ENCODE results near the gene IRAK3.
"Not testable (repeated sequence)": the region's sequence is repeated elsewhere in the genome, so short reads cannot be mapped to it uniquely, and the experiment has no call there.

The IRAK3 gene

GRCh38 chr12:66228462-66228861 lies 39.4 kb downstream of the IRAK3 start:
- no peak for TF ChIP-seq ZFX (IDR thresholded peaks at IDR 0.05; ENCODE audit: borderline replicate concordance)
- TF ChIP-seq, protein P1, sequence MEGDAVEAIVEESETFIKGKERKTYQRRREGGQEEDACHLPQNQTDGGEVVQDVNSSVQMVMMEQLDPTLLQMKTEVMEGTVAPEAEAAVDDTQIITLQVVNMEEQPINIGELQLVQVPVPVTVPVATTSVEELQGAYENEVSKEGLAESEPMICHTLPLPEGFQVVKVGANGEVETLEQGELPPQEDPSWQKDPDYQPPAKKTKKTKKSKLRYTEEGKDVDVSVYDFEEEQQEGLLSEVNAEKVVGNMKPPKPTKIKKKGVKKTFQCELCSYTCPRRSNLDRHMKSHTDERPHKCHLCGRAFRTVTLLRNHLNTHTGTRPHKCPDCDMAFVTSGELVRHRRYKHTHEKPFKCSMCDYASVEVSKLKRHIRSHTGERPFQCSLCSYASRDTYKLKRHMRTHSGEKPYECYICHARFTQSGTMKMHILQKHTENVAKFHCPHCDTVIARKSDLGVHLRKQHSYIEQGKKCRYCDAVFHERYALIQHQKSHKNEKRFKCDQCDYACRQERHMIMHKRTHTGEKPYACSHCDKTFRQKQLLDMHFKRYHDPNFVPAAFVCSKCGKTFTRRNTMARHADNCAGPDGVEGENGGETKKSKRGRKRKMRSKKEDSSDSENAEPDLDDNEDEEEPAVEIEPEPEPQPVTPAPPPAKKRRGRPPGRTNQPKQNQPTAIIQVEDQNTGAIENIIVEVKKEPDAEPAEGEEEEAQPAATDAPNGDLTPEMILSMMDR (IDR thresholded peaks at IDR 0.05): no peak
- no peak overlapping the region for H3K27ac ChIP-seq

GRCh38 chr12:66232263-66232662 lies 43.2 kb downstream of the IRAK3 start:
- TF ChIP-seq, protein P1 (IDR thresholded peaks at IDR 0.05): no peak
- TF ChIP-seq ZFX (IDR thresholded peaks at IDR 0.05; ENCODE audit: borderline replicate concordance): no peak

GRCh38 chr12:66234037-66234693 lies 45.2 kb downstream of the IRAK3 start:
- TF ChIP-seq, protein P1 (IDR thresholded peaks at IDR 0.05): peak; percentile 34
- H3K27ac ChIP-seq: not testable (repeated sequence)

More at GRCh38 chr12:66232263-66232662, 43.2 kb downstream of the IRAK3 start:
- no peak overlapping the region for H3K27ac ChIP-seq

DNA sequence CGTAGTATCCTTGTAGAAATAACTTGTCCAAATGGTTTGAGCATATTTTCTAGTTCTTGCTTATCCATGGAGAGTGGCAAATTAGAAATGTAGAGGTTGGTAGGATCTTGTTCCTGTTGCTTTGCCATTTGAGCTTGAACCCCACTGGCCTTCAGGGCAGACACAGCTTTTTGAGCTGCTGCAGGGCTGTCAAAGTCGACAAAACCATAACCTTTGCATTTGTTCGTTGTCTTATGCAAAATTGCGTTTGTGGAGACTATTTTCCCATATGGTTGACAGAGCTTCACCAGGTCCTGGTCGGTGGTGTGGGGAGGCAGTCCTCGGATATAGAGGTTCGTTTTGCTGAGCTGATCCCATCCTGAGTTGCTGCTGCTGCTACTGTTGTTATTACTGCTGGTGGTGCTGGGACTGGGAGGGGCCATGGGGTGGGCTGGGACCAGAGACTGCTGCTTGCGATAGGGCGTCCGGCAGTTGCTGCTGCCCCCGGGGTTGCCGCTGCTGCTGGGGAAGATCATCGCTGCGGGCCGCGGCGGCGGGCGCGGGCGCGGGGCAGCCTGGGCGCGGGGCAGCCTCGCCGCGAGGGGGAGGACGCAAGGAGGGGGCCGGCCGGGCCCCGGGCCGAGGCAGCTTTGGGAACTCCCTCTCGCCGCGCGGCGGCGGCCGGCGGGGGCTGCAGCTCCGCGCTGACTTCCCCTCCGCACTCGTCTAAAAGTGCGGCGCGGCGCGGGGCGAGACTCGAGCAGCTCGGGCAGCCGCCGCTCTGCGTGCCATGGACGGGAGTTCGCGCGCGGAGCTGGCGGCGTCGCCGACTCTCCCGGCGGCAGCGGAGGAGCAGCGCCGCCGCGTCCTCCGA lies 46.0 kb downstream of the IRAK3 start:
- not testable (repeated sequence) for H3K27ac ChIP-seq

DNA sequence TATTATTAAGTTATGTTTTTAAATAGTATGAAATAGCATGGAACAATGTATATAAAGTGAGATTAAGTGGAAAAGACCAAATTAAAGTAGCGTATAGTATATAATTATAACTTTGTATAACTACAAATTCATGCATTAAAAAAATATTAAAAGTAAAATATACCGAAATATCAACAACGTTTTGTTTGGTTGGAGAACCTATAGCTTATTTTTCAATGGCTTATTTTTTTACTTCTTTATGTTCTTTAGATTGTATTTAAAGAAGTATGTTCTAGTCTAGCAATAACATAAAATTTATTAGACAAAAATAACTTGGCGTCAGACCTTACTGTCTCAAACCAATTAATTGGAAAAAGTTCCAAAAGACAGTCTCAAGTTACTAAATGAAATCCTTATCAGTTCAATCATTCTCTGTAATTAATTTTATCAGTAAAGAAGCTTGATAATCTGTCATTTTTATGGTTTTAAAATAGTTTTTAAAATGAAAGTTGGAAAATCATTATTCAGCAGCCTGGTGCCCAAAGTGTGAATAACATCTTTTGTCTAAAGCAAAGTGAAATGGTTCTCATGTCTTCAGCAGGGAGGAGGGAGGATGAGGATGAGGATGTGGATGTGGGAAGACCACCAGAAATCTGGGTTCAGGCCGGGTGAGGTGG lies 46.7 kb downstream of the IRAK3 start:
- no peak overlapping the region for H3K27ac ChIP-seq
- TF ChIP-seq ZFX (IDR thresholded peaks at IDR 0.05; ENCODE audit: borderline replicate concordance): no peak
- TF ChIP-seq, protein P1 (IDR thresholded peaks at IDR 0.05): no peak

- H3K27ac ChIP-seq: not testable (repeated sequence)
Measured at GRCh38 chr12:66236282-66236675, 47.3 kb downstream of the IRAK3 start.

DNA sequence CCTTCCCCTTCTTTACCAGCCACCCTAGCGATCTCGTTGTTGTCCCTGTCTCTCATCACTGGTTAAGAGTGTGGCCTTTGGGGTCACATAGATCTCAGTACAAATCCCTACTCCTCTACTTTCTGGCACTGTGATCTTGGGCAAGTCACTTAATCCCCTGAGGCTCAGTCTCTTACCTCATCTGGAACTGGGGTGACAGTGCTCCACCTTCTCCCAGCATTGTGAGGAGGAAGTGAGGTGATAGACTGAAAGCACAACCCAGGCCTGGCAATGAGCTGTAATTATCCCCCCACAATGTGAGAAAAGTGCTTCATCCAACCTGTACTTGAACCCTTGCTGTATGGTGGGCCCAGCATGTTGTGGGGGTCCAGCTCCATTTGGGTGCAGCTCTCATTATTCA lies 48.0 kb downstream of the IRAK3 start:
- H3K27ac ChIP-seq: no peak overlapping the region
- no peak for TF ChIP-seq ZFX (IDR thresholded peaks at IDR 0.05; ENCODE audit: borderline replicate concordance)
- TF ChIP-seq, protein P1 (IDR thresholded peaks at IDR 0.05): no peak

DNA sequence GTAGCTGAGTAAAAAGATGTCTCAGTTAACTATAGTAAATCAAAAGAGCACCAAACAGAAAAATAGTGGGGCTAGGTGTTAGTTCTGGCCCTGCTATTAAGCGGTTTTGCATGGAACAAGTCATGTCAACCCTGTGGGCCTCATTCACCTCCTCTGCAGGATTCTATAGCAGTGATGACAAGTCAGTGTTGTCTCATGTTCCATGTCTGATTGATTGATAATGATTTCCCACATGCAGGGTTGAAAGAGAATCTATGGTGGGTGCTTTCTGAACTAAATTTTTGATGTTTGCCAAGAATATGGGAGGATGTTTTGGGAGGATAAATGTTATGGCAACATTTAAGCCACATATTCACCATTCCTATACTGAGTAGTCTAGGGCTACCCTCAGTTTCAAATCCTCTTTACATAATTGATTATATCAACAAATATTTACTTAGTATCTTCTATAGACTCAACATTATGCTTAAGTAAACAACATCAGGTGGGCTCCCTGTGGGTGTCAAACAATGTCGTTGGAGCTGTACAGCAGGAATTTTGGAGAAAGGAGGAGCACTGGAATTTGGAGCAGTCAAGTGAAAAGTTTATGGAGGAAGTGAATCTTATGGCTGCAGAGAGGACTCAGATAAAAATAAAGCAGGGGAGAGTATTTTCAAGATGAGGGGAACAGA lies 48.6 kb downstream of the IRAK3 start:
- no peak overlapping the region for H3K27ac ChIP-seq
- no peak for TF ChIP-seq ZFX (IDR thresholded peaks at IDR 0.05; ENCODE audit: borderline replicate concordance)
- TF ChIP-seq, protein P1 (IDR thresholded peaks at IDR 0.05): no peak

Data from 22Rv1 (cell line).